Measurements from ENCODE around the gene SLC12A5. TPM values are rescaled to one million over a fixed set of nuclear protein-coding genes. Genes with fewer than 3 reads are reported as not detected.
A peak's percentile ranks its signal among the peaks of the same experiment; 100 is the strongest.

The SLC12A5 gene
- polyA plus RNA-seq, 3 donors, result not detected

DNA sequence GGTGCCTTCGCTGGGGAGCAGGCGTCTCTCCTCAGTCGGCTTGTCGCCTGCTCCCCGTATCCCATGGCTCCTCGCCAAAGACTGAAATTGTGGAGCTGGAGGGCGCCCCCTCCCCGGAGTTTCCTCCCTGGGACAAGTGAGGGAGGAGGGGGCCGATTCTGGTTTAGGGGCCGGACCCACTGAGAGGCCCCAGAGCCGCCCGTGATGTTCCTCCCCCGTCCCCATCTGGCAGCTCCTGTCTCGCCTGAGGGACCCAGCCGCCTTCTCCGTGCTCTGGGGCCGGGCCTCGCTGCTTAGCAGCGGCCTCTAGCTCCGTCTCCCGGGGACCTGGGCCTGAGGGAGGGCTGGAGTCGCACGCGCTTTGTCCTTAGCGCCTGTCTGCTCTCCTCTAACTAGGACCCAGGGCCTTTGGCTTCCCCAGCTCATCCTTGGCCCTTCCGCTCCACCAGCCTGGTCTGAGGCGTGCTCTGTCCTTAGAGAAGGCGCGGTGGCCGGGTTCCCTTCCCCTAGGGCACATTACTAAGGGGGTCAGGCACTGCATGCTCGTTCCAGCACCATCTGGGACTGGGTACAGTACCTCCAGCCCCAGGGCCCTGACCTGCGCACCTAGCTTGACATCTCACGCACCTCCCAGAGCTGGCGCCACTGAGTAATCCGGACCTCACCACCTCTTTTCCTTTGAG lies 29.7 kb downstream of the SLC12A5 start:
- intact Hi-C loops (cut with micrococcal nuclease), result no loop called here
- peaks cover 52% of the 10 kb centered on the region for H3K4me1 Mint-ChIP-seq
- Histone ChIP-seq H3K4me2 (replicated peaks; ENCODE audit: extremely low read depth, low read length, poor library complexity, severe bottlenecking) (peak overlapping the region; percentile 85), H3K9me3 (replicated peaks in 1 of 2; ENCODE audit: control insufficient read depth in 1 of 2, insufficient read depth in 1 of 2, low read length in 2 of 2) (peaks cover 0 to 4% of the 10 kb centered on the region in 2 donors), H4K20me1 (ENCODE audit: insufficient read depth, low read length) (peaks cover 72% of the 10 kb centered on the region), H3K79me2 (ENCODE audit: insufficient read depth, low read length) (no peaks in the 10 kb centered on the region), H3K4me1 (ENCODE audit: control insufficient read depth in 1 of 2, insufficient read depth in 2 of 2, low read length in 2 of 2) (peaks cover 38 to 53% of the 10 kb centered on the region in 2 donors), H3K27ac (ENCODE audit: low read depth in 1 of 2, low read length in 2 of 2) (no peak overlapping the region), H3K36me3 (replicated peaks in 1 of 2; ENCODE audit: control insufficient read depth in 1 of 2, insufficient read depth in 2 of 2, low read length in 2 of 2) (peaks cover 28% of the 10 kb centered on the region in 2 donors), H3K9ac (ENCODE audit: insufficient read depth, low read length, poor library complexity, severe bottlenecking) (peak overlapping the region; percentile 25), H3K4me3 (replicated peaks in 1 of 3; ENCODE audit: low read depth in 2 of 3, low read length in 3 of 3) (peak overlapping the region in 2 of 3 experiments; percentile 33 to 78), H2AFZ (ENCODE audit: insufficient read depth, low read depth, low read length, poor library complexity, severe bottlenecking) (peak overlapping the region; percentile 71), H3K27me3 (ENCODE audit: control insufficient read depth in 2 of 2, insufficient read depth in 2 of 2, low read length in 2 of 2) (peaks cover 18 to 26% of the 10 kb centered on the region in 2 donors)
- DNase-seq, result no peak
- H3K27me3 Mint-ChIP-seq (ENCODE audit: low read depth in 3 of 3), result peaks cover 31 to 50% (median 38%) of the 10 kb centered on the region in 3 donors
- TF ChIP-seq, protein P1, sequence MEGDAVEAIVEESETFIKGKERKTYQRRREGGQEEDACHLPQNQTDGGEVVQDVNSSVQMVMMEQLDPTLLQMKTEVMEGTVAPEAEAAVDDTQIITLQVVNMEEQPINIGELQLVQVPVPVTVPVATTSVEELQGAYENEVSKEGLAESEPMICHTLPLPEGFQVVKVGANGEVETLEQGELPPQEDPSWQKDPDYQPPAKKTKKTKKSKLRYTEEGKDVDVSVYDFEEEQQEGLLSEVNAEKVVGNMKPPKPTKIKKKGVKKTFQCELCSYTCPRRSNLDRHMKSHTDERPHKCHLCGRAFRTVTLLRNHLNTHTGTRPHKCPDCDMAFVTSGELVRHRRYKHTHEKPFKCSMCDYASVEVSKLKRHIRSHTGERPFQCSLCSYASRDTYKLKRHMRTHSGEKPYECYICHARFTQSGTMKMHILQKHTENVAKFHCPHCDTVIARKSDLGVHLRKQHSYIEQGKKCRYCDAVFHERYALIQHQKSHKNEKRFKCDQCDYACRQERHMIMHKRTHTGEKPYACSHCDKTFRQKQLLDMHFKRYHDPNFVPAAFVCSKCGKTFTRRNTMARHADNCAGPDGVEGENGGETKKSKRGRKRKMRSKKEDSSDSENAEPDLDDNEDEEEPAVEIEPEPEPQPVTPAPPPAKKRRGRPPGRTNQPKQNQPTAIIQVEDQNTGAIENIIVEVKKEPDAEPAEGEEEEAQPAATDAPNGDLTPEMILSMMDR (IDR thresholded peaks at IDR 0.05), result no peak
- WGBS (ENCODE audit: insufficient coverage), result 23% methylated on average over 33 of the region's 35 CpGs
- H3K27ac Mint-ChIP-seq, result peak overlapping the region in 1 of 7 donors; percentile 5
- H3K4me3 Mint-ChIP-seq, result peak overlapping the region; percentile 84 to 95
- H3K36me3 Mint-ChIP-seq, result peaks cover 36 to 38% of the 10 kb centered on the region in 2 donors
- peaks cover 0 to 8% (median 0%) of the 10 kb centered on the region in 7 donors for H3K9me3 Mint-ChIP-seq

DNA sequence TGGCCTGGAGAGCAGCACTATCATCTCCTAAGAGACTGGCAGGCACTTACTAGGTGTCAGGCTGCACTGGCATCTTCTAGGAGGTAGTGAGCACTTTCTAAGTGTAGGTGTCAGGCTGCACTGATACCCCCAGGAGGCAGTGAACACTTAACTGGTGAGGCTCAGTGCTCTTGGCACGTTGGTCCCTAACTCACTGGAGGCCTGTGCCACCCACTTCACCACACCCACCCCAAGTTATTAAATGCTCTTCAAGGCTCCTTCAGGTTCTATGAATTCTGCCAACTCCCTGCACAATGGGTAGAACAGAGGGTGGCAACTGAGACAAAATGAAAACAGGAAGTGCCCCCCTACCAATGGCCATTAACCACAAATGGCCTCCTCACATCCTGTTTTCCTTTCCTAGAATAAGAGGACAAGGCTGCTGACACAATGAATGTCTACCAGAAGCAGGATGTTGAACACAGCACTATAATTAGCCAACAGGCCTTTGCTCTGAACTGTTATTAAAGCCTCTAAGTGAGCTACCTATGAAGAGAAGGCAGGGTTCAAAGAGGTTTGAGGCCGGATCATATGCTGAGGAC lies 31.4 kb downstream of the SLC12A5 start:
- peak; percentile 21 to 47 (median 45) for DNase-seq
- no CpG with 5 or more reads among the region's 2 CpGs for WGBS (ENCODE audit: insufficient coverage)
- intact Hi-C loops (cut with micrococcal nuclease), result no loop called here

More for the DNA sequence above, 31.4 kb downstream of the SLC12A5 start:
- H3K27me3 Mint-ChIP-seq (ENCODE audit: low read depth in 3 of 3), result peaks cover 25 to 39% (median 30%) of the 10 kb centered on the region in 3 donors
- H3K79me2 ChIP-seq (ENCODE audit: insufficient read depth, low read length), result no peaks in the 10 kb centered on the region
- peaks cover 0 to 8% (median 0%) of the 10 kb centered on the region in 7 donors for H3K9me3 Mint-ChIP-seq
- peak overlapping the region in 1 of 3 experiments; percentile 45 for H3K4me3 ChIP-seq (replicated peaks in 1 of 3; ENCODE audit: low read depth in 2 of 3, low read length in 3 of 3)
- peaks cover 0 to 4% of the 10 kb centered on the region in 2 donors for H3K9me3 ChIP-seq (replicated peaks in 1 of 2; ENCODE audit: control insufficient read depth in 1 of 2, insufficient read depth in 1 of 2, low read length in 2 of 2)
- no peak overlapping the region for H2AFZ ChIP-seq (ENCODE audit: insufficient read depth, low read depth, low read length, poor library complexity, severe bottlenecking)
- H3K4me3 Mint-ChIP-seq, result peak overlapping the region in 1 of 2 donors; percentile 73
- H3K36me3 ChIP-seq (replicated peaks in 1 of 2; ENCODE audit: control insufficient read depth in 1 of 2, insufficient read depth in 2 of 2, low read length in 2 of 2), result peaks cover 45% of the 10 kb centered on the region in 2 donors
- H3K4me1 ChIP-seq (ENCODE audit: control insufficient read depth in 1 of 2, insufficient read depth in 2 of 2, low read length in 2 of 2), result peaks cover 38 to 53% of the 10 kb centered on the region in 2 donors
- peaks cover 52% of the 10 kb centered on the region for H3K4me1 Mint-ChIP-seq
- peaks cover 53 to 55% of the 10 kb centered on the region in 2 donors for H3K36me3 Mint-ChIP-seq
- peaks cover 88% of the 10 kb centered on the region for H4K20me1 ChIP-seq (ENCODE audit: insufficient read depth, low read length)
- no peak overlapping the region for H3K9ac ChIP-seq (ENCODE audit: insufficient read depth, low read length, poor library complexity, severe bottlenecking)
- no peak overlapping the region for H3K27ac ChIP-seq (ENCODE audit: low read depth in 1 of 2, low read length in 2 of 2)
- peak overlapping the region; percentile 41 for H3K4me2 ChIP-seq (replicated peaks; ENCODE audit: extremely low read depth, low read length, poor library complexity, severe bottlenecking)
- peaks cover 15 to 26% of the 10 kb centered on the region in 2 donors for H3K27me3 ChIP-seq (ENCODE audit: control insufficient read depth in 2 of 2, insufficient read depth in 2 of 2, low read length in 2 of 2)
- TF ChIP-seq, protein P1 (IDR thresholded peaks at IDR 0.05), result no peak
- H3K27ac Mint-ChIP-seq, result peak overlapping the region in 3 of 7 donors; percentile 31 to 75 (median 50)

Data from CD14-positive monocyte (primary cell).